ENCODE results near the gene PCBD2.

DNA sequence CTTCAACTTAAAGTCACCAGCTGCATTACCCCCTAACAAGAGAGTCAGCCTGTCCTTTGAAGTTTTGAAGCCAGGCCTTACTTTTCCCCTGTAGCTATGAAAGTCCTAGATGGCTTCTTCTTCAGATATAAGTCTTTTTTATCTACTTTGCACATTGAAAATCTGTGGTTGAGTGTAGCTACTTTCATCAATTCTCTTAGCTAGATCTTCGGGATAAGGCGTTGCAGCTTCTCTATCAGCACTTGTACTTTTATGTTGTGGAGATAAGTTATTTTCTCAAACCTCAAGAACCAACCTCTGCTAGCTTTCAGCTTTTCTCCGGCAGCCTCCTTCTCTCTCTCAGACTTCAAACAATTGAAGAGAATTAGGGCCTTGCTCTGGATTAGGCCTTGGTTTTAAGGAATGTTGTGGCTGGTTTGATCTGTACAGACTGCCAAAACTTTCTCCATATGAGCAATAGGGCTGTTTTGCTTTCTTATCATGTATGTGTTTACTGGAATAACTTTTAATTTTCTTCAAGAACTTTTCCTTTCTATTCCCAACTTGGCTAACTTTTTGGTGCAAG is 84.4 kb downstream of the PCBD2 start:
- TF ChIP-seq CTCF (conservative IDR thresholded peaks at IDR 0.05 in 1 of 2, IDR thresholded peaks at IDR 0.05 in 1 of 2; ENCODE audit: low read depth in 1 of 2, low read length in 2 of 2) (no peak), EZH2 (IDR thresholded peaks at IDR 0.05; ENCODE audit: low read length, missing control alignments) (no peak)

Measured in fibroblast of lung (primary cell).